CD4-positive, CD25-positive, alpha-beta regulatory T cell (primary cell): ENCODE data around the gene SLC39A9. TPM values are rescaled to one million over a fixed set of nuclear protein-coding genes. Genes with fewer than 3 reads are reported as not detected.

Experiments used
- ATAC-seq, 2 donors: fragments of 150-1000 bp; cut with Tn5 transposase; one replicate each; pipeline ENCODE4 v1.10.0; 2021; ENCODE audit warnings: low read depth in 2 of 2, moderate number of reproducible peaks in 2 of 2, moderate library complexity in 1 of 2
- DNase-seq, 3 donors: peaks; one replicate each; pipeline versions ENCODE4 v3.0.0 to v3.0.0-alpha.2; 2012 to 2022; ENCODE audit warnings: mixed read lengths in 1 of 3
- H3K27ac ChIP-seq: one replicate; pipeline ENCODE4 v1.7.0; 2013; ENCODE audit warnings: mild to moderate bottlenecking, low read length; ENCODE audit not compliant: insufficient read depth, poor library complexity, severe bottlenecking
- H3K27me3 ChIP-seq: one replicate; pipeline ENCODE4 v1.7.0; 2013; ENCODE audit warnings: low read length; ENCODE audit not compliant: control insufficient read depth, insufficient read depth
- H3K36me3 ChIP-seq: one replicate; pipeline ENCODE4 v1.7.0; 2013; ENCODE audit warnings: mild to moderate bottlenecking, low read length, moderate library complexity; ENCODE audit not compliant: control insufficient read depth, insufficient read depth
- H3K4me1 ChIP-seq: 2 replicates; pipeline ENCODE4 v1.7.0; 2013; ENCODE audit warnings: mild to moderate bottlenecking, low read length; ENCODE audit not compliant: insufficient read depth, control insufficient read depth, poor library complexity, severe bottlenecking
- H3K4me3 ChIP-seq: one replicate; pipeline ENCODE4 v1.7.0; 2013; ENCODE audit warnings: low read depth, mild to moderate bottlenecking, low read length, moderate library complexity
- H3K9me3 ChIP-seq, 2 experiments: 1 replicate in 1 of 2; 2 replicates in 1 of 2; pipeline ENCODE4 v1.7.0; 2013; ENCODE audit warnings: low read length in 2 of 2, mild to moderate bottlenecking in 1 of 2, moderate library complexity in 1 of 2; ENCODE audit not compliant: control insufficient read depth in 2 of 2
- H3K27ac Mint-ChIP-seq, 3 donors: one replicate each; pipeline ENCODE4 v1.8.0; 2020 to 2022; ENCODE audit warnings: mild to moderate bottlenecking in 3 of 3, mixed read lengths in 3 of 3, moderate library complexity in 2 of 3
- H3K27me3 Mint-ChIP-seq: one replicate; pipeline ENCODE4 v1.8.0; 2022; ENCODE audit warnings: mild to moderate bottlenecking, mixed read lengths
- H3K36me3 Mint-ChIP-seq: one replicate; pipeline ENCODE4 v1.8.0; 2020; ENCODE audit warnings: mixed read lengths
- H3K4me1 Mint-ChIP-seq, 4 donors: one replicate each; pipeline ENCODE4 v1.8.0; 2020 to 2022; ENCODE audit warnings: mixed read lengths in 4 of 4, mild to moderate bottlenecking in 1 of 4
- H3K4me3 Mint-ChIP-seq, 4 donors: one replicate each; pipeline ENCODE4 v1.8.0; 2020 to 2022; ENCODE audit warnings: mild to moderate bottlenecking in 4 of 4, mixed read lengths in 4 of 4, moderate library complexity in 3 of 4
- H3K9me3 Mint-ChIP-seq, 7 donors: one replicate each; pipeline ENCODE4 v1.8.0; 2020 to 2022; ENCODE audit warnings: mixed read lengths in 7 of 7, mild to moderate bottlenecking in 3 of 7, moderate library complexity in 2 of 7
- polyA plus RNA-seq, 4 donors: library from polyadenylated mRNA; unstranded; fragments of 300-500 nt; fragmentation: Illumina TruSeq; gene quantifications; one replicate each; pipeline ENCODE4 v1.2.3, GENCODE V29; 2021
- total RNA-seq: library from RNA; stranded (reverse); gene quantifications from one replicate; pipeline ENCODE4 v1.2.3, GENCODE V29; 2022

SLC39A9 gene
- total and polyA plus RNA-seq, 5 donors from 2014 or later = 16.4 to 33.1 (median 22.2) TPM

- H3K9me3 Mint-ChIP-seq = peaks cover 0 to 1% (median 0%) of the 10 kb centered on the region in 7 donors
- H3K4me3 Mint-ChIP-seq = no peak overlapping the region
- no peak overlapping the region for H3K27ac Mint-ChIP-seq
- DNase-seq (no peak), ATAC-seq (no peak)
- peaks cover 52% of the 10 kb centered on the region for H3K36me3 Mint-ChIP-seq
- no peaks in the 10 kb centered on the region for H3K27me3 ChIP-seq
- peaks cover 39% of the 10 kb centered on the region for H3K36me3 ChIP-seq
- H3K4me1 ChIP-seq = no peaks in the 10 kb centered on the region
- H3K27ac ChIP-seq = no peak overlapping the region
- peaks cover 0 to 10% (median 6%) of the 10 kb centered on the region in 4 donors for H3K4me1 Mint-ChIP-seq
- no peaks in the 10 kb centered on the region for H3K27me3 Mint-ChIP-seq
- no peak overlapping the region for H3K4me3 ChIP-seq
- H3K9me3 ChIP-seq = no peaks in the 10 kb centered on the region
Measured at GRCh38 chr14:69428289-69428998, 30.0 kb downstream of the SLC39A9 start.

- Mint-ChIP-seq H3K9me3 (peaks cover 0 to 1% (median 0%) of the 10 kb centered on the region in 7 donors), H3K27me3 (no peaks in the 10 kb centered on the region), H3K27ac (no peak overlapping the region), H3K4me3 (no peak overlapping the region), H3K36me3 (peaks cover 48% of the 10 kb centered on the region), H3K4me1 (peaks cover under 1 to 13% (median 6%) of the 10 kb centered on the region in 4 donors)
- Histone ChIP-seq H3K27ac (no peak overlapping the region), H3K4me1 (no peaks in the 10 kb centered on the region), H3K27me3 (no peaks in the 10 kb centered on the region), H3K36me3 (peaks cover 31% of the 10 kb centered on the region), H3K4me3 (no peak overlapping the region), H3K9me3 (no peaks in the 10 kb centered on the region)
- no peak for DNase-seq
- ATAC-seq = no peak
Measured at GRCh38 chr14:69429643-69430042, 31.2 kb downstream of the SLC39A9 start.

GRCh38 chr14:69430306-69430939 lies 31.9 kb downstream of the SLC39A9 start:
- DNase-seq = no peak
- H3K4me3 Mint-ChIP-seq = no peak overlapping the region
- H3K4me1 Mint-ChIP-seq = peaks cover 7 to 17% (median 11%) of the 10 kb centered on the region in 4 donors
- Histone ChIP-seq H3K4me3 (no peak overlapping the region), H3K4me1 (no peaks in the 10 kb centered on the region), H3K27me3 (no peaks in the 10 kb centered on the region), H3K36me3 (peaks cover 23% of the 10 kb centered on the region), H3K27ac (no peak overlapping the region), H3K9me3 (no peaks in the 10 kb centered on the region)
- H3K27me3 Mint-ChIP-seq = no peaks in the 10 kb centered on the region
- H3K27ac Mint-ChIP-seq = no peak overlapping the region
- no peak for ATAC-seq
- H3K9me3 Mint-ChIP-seq = peaks cover 0 to 1% (median 0%) of the 10 kb centered on the region in 7 donors
- peaks cover 48% of the 10 kb centered on the region for H3K36me3 Mint-ChIP-seq

- Histone ChIP-seq H3K9me3 (no peaks in the 10 kb centered on the region), H3K27ac (no peak overlapping the region), H3K27me3 (no peaks in the 10 kb centered on the region), H3K4me3 (no peak overlapping the region), H3K4me1 (no peaks in the 10 kb centered on the region), H3K36me3 (peaks cover 8% of the 10 kb centered on the region)
- H3K27ac Mint-ChIP-seq = peak overlapping the region in 1 of 3 donors; percentile 11
- peaks cover 11 to 17% (median 14%) of the 10 kb centered on the region in 4 donors for H3K4me1 Mint-ChIP-seq
- H3K4me3 Mint-ChIP-seq = no peak overlapping the region
- H3K9me3 Mint-ChIP-seq = peaks cover 0 to 1% (median 0%) of the 10 kb centered on the region in 7 donors
- DNase-seq (no peak), ATAC-seq (no peak)
- H3K27me3 Mint-ChIP-seq = no peaks in the 10 kb centered on the region
- peaks cover 36% of the 10 kb centered on the region for H3K36me3 Mint-ChIP-seq
Measured at GRCh38 chr14:69432364-69432763, 33.9 kb downstream of the SLC39A9 start.

- peaks cover 16% of the 10 kb centered on the region for H3K36me3 ChIP-seq
- H3K27me3 ChIP-seq = no peaks in the 10 kb centered on the region
- no peaks in the 10 kb centered on the region for H3K9me3 ChIP-seq
- no peaks in the 10 kb centered on the region for H3K4me1 ChIP-seq
- Mint-ChIP-seq H3K9me3 (no peaks in the 10 kb centered on the region), H3K36me3 (peaks cover 38% of the 10 kb centered on the region), H3K27ac (peak overlapping the region in 1 of 3 donors; percentile 75), H3K4me3 (no peak overlapping the region), H3K27me3 (no peaks in the 10 kb centered on the region), H3K4me1 (peaks cover 4 to 22% (median 19%) of the 10 kb centered on the region in 4 donors)
- no peak for DNase-seq
- H3K4me3 ChIP-seq = no peak overlapping the region
- ATAC-seq = no peak
- no peak overlapping the region for H3K27ac ChIP-seq
Measured at GRCh38 chr14:69439521-69440270, 41.2 kb downstream of the SLC39A9 start.

- H3K4me3 ChIP-seq = no peak overlapping the region
- no peak for DNase-seq
- H3K27ac ChIP-seq = no peak overlapping the region
- Mint-ChIP-seq H3K27ac (no peak overlapping the region), H3K36me3 (peaks cover 49% of the 10 kb centered on the region), H3K4me1 (peaks cover 0 to 13% (median 12%) of the 10 kb centered on the region in 4 donors), H3K4me3 (no peak overlapping the region), H3K9me3 (no peaks in the 10 kb centered on the region), H3K27me3 (no peaks in the 10 kb centered on the region)
- no peaks in the 10 kb centered on the region for H3K27me3 ChIP-seq
- no peaks in the 10 kb centered on the region for H3K4me1 ChIP-seq
- no peak for ATAC-seq
- H3K36me3 ChIP-seq = peaks cover 16% of the 10 kb centered on the region
- no peaks in the 10 kb centered on the region for H3K9me3 ChIP-seq
Measured at GRCh38 chr14:69441948-69442347, 43.5 kb downstream of the SLC39A9 start.

GRCh38 chr14:69443296-69443805 lies 44.9 kb downstream of the SLC39A9 start:
- Mint-ChIP-seq H3K27ac (no peak overlapping the region), H3K4me3 (no peak overlapping the region), H3K4me1 (peaks cover 0 to 16% (median 12%) of the 10 kb centered on the region in 4 donors), H3K27me3 (no peaks in the 10 kb centered on the region), H3K36me3 (peaks cover 55% of the 10 kb centered on the region), H3K9me3 (no peaks in the 10 kb centered on the region)
- H3K4me1 ChIP-seq = no peaks in the 10 kb centered on the region
- H3K9me3 ChIP-seq = no peaks in the 10 kb centered on the region
- DNase-seq (no peak), ATAC-seq (no peak)
- peaks cover 16% of the 10 kb centered on the region for H3K36me3 ChIP-seq
- H3K4me3 ChIP-seq = no peak overlapping the region
- H3K27ac ChIP-seq = no peak overlapping the region
- H3K27me3 ChIP-seq = no peaks in the 10 kb centered on the region
